B cell (primary cell): ENCODE data around the gene MIOS. TPM values are rescaled to one million over a fixed set of nuclear protein-coding genes. Genes with fewer than 3 reads are reported as not detected.

Experiments
- ATAC-seq: fragments of 200-7000 bp; cut with Tn5 transposase; one replicate; pipeline ENCODE4 v1.10.0; 2021; ENCODE audit warnings: low read depth, mild to moderate bottlenecking, moderate number of reproducible peaks, moderate library complexity
- CTCF ChIA-PET: fragments of 350-600 bp; sonication (Branson Sonifier 250); formaldehyde crosslinking; loops from one replicate; lab custom pipeline; 2021; ENCODE audit warnings: antibody characterized with exemption, inconsistent platforms; lab: Charles Lee
- POLR2A ChIA-PET: fragments of 350-600 bp; sonication (Branson Sonifier 250); formaldehyde crosslinking; loops from one replicate; lab custom pipeline; 2021; ENCODE audit warnings: antibody characterized with exemption; lab: Charles Lee
- DNase-seq: peaks from one replicate; pipeline ENCODE4 v3.0.0; 2013
- H2AFZ ChIP-seq: 2 replicates; pipeline ENCODE4 v1.6.1; 2012; ENCODE audit warnings: mild to moderate bottlenecking, low read depth, low read length; ENCODE audit not compliant: insufficient read depth, poor library complexity, severe bottlenecking
- H3K27ac ChIP-seq, 2 donors: 1 replicate in 1 of 2; 2 replicates in 1 of 2; pipeline ENCODE4 v1.5.1; 2012 to 2013; ENCODE audit warnings: low read length in 2 of 2, mild to moderate bottlenecking in 2 of 2, moderate library complexity in 1 of 2
- H3K27me3 ChIP-seq, 4 experiments: fragments of 200-600 bp in 1 of 4; sonication (generic) in 1 of 4; replicated peaks in 1 of 4; 1 replicate in 2 of 4; 2 replicates in 2 of 4; pipeline versions ENCODE4 v1.6.1 to v1.7.0; 2013 to 2016; ENCODE audit warnings: low read length in 3 of 4, mild to moderate bottlenecking in 2 of 4, mixed read lengths in 1 of 4, moderate library complexity in 1 of 4; ENCODE audit not compliant: insufficient read depth in 4 of 4, control insufficient read depth in 3 of 4; ENCODE audit errors: control extremely low read depth in 1 of 4
- H3K36me3 ChIP-seq, 2 experiments: replicated peaks in 1 of 2; 1 replicate in 1 of 2; 2 replicates in 1 of 2; pipeline versions ENCODE4 v1.6.1 to v1.7.1; 2013; ENCODE audit warnings: low read length in 1 of 2; ENCODE audit not compliant: insufficient read depth in 2 of 2, control insufficient read depth in 1 of 2; ENCODE audit errors: control extremely low read depth in 1 of 2, extremely low read depth in 1 of 2
- H3K4me1 ChIP-seq, 2 donors: fragments of 200-600 bp in 1 of 2; sonication (generic) in 1 of 2; 1 replicate in 1 of 2; 2 replicates in 1 of 2; pipeline versions ENCODE4 v1.5.1 to v1.6.1; 2013 to 2017; ENCODE audit warnings: low read length in 2 of 2; ENCODE audit not compliant: control insufficient read depth in 2 of 2, insufficient read depth in 2 of 2
- H3K4me2 ChIP-seq: replicated peaks from 2 replicates; pipeline ENCODE3; 2012; ENCODE audit warnings: mild to moderate bottlenecking, low read depth, low read length; ENCODE audit not compliant: poor library complexity, severe bottlenecking
- H3K4me3 ChIP-seq, 5 experiments: fragments of 200-600 bp in 1 of 5; sonication (generic) in 1 of 5; 1 replicate in 3 of 5; 2 replicates in 2 of 5; pipeline versions ENCODE4 v1.5.1 to v1.7.0; 2011 to 2016; ENCODE audit warnings: low read length in 4 of 5, mild to moderate bottlenecking in 4 of 5, low read depth in 2 of 5, control low read depth in 1 of 5, moderate library complexity in 1 of 5; ENCODE audit not compliant: insufficient read depth in 1 of 5; ENCODE audit errors: control extremely low read depth in 1 of 5, extremely low read depth in 1 of 5
- H3K79me2 ChIP-seq: fragments of 200-600 bp; sonication (generic); one replicate; pipeline ENCODE4 v1.6.0; 2016; ENCODE audit warnings: low read length; ENCODE audit not compliant: control insufficient read depth, insufficient read depth
- H3K9ac ChIP-seq: fragments of 200-600 bp; sonication (generic); 2 replicates; pipeline ENCODE4 v1.6.1; 2017; ENCODE audit warnings: mild to moderate bottlenecking, low read length, moderate library complexity
- H3K9me3 ChIP-seq, 3 donors: one replicate each; pipeline versions ENCODE4 v1.6.1 to v1.7.1; 2013; ENCODE audit warnings: low read length in 2 of 3; ENCODE audit not compliant: control insufficient read depth in 2 of 3, insufficient read depth in 1 of 3; ENCODE audit errors: control extremely low read depth in 1 of 3
- H4K20me1 ChIP-seq: 2 replicates; pipeline ENCODE4 v1.6.0; 2012; ENCODE audit warnings: mild to moderate bottlenecking, low read length; ENCODE audit not compliant: insufficient read depth, control insufficient read depth, poor library complexity, severe bottlenecking
- H3K27ac Mint-ChIP-seq: one replicate; pipeline ENCODE4 v1.8.0; 2021; ENCODE audit warnings: mixed read lengths
- H3K27me3 Mint-ChIP-seq: one replicate; pipeline ENCODE4 v1.8.0; 2021; ENCODE audit warnings: mixed read lengths
- H3K4me1 Mint-ChIP-seq: one replicate; pipeline ENCODE4 v1.8.0; 2021; ENCODE audit warnings: mixed read lengths
- H3K4me3 Mint-ChIP-seq: one replicate; pipeline ENCODE4 v1.8.0; 2021; ENCODE audit warnings: mixed read lengths
- H3K9me3 Mint-ChIP-seq: one replicate; pipeline ENCODE4 v1.8.0; 2022; ENCODE audit warnings: mixed read lengths; ENCODE audit not compliant: insufficient read depth
- CTCF ChIP-seq: fragments of 200-600 bp; IDR thresholded peaks from one replicate; pipeline ENCODE4 v1.8.0; 2022; ENCODE audit warnings: antibody characterized with exemption, mild to moderate bottlenecking
- EZH2 ChIP-seq: IDR thresholded peaks from 2 replicates; pipeline ENCODE4 v1.6.1; 2012; ENCODE audit warnings: borderline replicate concordance, low read depth, mild to moderate bottlenecking, moderate library complexity, low read length; ENCODE audit not compliant: insufficient read depth, poor library complexity, severe bottlenecking
- WGBS: methylation state at CpG from one replicate; pipeline ENCODE4 v1.1.5; 2013; ENCODE audit warnings: missing lambda C conversion rate; ENCODE audit not compliant: insufficient coverage; 5-methylcytosine and 5-hydroxymethylcytosine counted together
- intact Hi-C: fragments of 100-400 bp; cut with micrococcal nuclease; formaldehyde crosslinking; loops from one replicate; pipeline ENCODE4 v1.10.0; 2022
- polyA plus RNA-seq: library from polyadenylated mRNA; depleted of rRNA; stranded (reverse); fragments of >200 nt; gene quantifications from 2 replicates; pipeline ENCODE4 v1.2.3, GENCODE V29; 2012
- total RNA-seq, 2 donors: library from RNA; stranded (reverse); fragments of 120-200 nt in 1 of 2; gene quantifications; 1 replicate in 1 of 2; 2 replicates in 1 of 2; pipeline versions ENCODE4 v1.2.3 to v1.2.4, GENCODE V29; 2013 to 2022

Gene MIOS
- total and polyA plus RNA-seq, 2 donors (not counting 1 experiment from before 2014, with no cell fraction given) = 28.9 to 50.1 TPM

GRCh38 chr7:7529328-7529727 lies 37.4 kb upstream of the MIOS start:
- H3K27ac ChIP-seq = no peak overlapping the region
- H3K27ac Mint-ChIP-seq = no peak overlapping the region
- ATAC-seq (no peak), DNase-seq (no peak)
- H3K36me3 ChIP-seq = no peaks in the 10 kb centered on the region
- no peaks in the 10 kb centered on the region for H4K20me1 ChIP-seq
- CTCF ChIA-PET = interaction anchor here (1.1 kb wide), 1 partner anchor 426 kb away, joined by 3 read pairs; no protein-coding TSS in a partner anchor
- no peaks in the 10 kb centered on the region for H3K4me1 Mint-ChIP-seq
- no peak overlapping the region for H3K4me3 Mint-ChIP-seq
- peaks cover 0 to 2% (median 0%) of the 10 kb centered on the region in 3 donors for H3K9me3 ChIP-seq
- H3K4me2 ChIP-seq = no peak overlapping the region
- no peaks in the 10 kb centered on the region for H3K79me2 ChIP-seq
- POLR2A ChIA-PET = no interaction called here
- WGBS = 93% methylated on average over 2 of the region's 4 CpGs
- TF ChIP-seq CTCF = no peak
- no peak for TF ChIP-seq EZH2
- no peak overlapping the region for H2AFZ ChIP-seq
- H3K27me3 Mint-ChIP-seq = peaks cover 4% of the 10 kb centered on the region
- no peaks in the 10 kb centered on the region for H3K9me3 Mint-ChIP-seq
- H3K27me3 ChIP-seq = peaks cover 0 to 10% (median 2%) of the 10 kb centered on the region in 4 experiments
- H3K4me3 ChIP-seq = no peak overlapping the region
- no peaks in the 10 kb centered on the region for H3K4me1 ChIP-seq
- intact Hi-C loops = no loop called here
- H3K9ac ChIP-seq = no peak overlapping the region

GRCh38 chr7:7533831-7534430 lies 32.8 kb upstream of the MIOS start:
- Histone ChIP-seq H2AFZ (no peak overlapping the region), H3K27me3 (peaks cover 0 to 7% (median 5%) of the 10 kb centered on the region in 4 experiments), H3K9ac (no peak overlapping the region), H3K36me3 (no peaks in the 10 kb centered on the region), H4K20me1 (no peaks in the 10 kb centered on the region), H3K4me3 (no peak overlapping the region), H3K4me1 (no peaks in the 10 kb centered on the region), H3K27ac (no peak overlapping the region), H3K79me2 (no peaks in the 10 kb centered on the region), H3K4me2 (no peak overlapping the region), H3K9me3 (peaks cover 0 to 3% (median 0%) of the 10 kb centered on the region in 3 donors)
- ATAC-seq (no peak), DNase-seq (no peak)
- 93% methylated on average over 2 of the region's 3 CpGs for WGBS
- H3K9me3 Mint-ChIP-seq = no peaks in the 10 kb centered on the region
- POLR2A ChIA-PET = no interaction called here
- peaks cover 4% of the 10 kb centered on the region for H3K27me3 Mint-ChIP-seq
- H3K27ac Mint-ChIP-seq = no peak overlapping the region
- H3K4me3 Mint-ChIP-seq = no peak overlapping the region
- intact Hi-C loops = no loop called here
- no peaks in the 10 kb centered on the region for H3K4me1 Mint-ChIP-seq
- no peak for TF ChIP-seq EZH2
- TF ChIP-seq CTCF = no peak
- CTCF ChIA-PET = interaction anchor here (4.8 kb wide), 1 partner anchor 430 kb away, joined by 35 read pairs; no protein-coding TSS in a partner anchor
